Loucy (cell line): ENCODE data around the gene DOCK8.

Experiments used
- EZH2phosphoT487 ChIP-seq: fragments of 200-600 bp; IDR thresholded peaks from 2 replicates; pipeline ENCODE4 v1.6.1; 2018; ENCODE audit warnings: antibody characterized with exemption, mild to moderate bottlenecking, moderate library complexity, borderline replicate concordance
- TF ChIP-seq, protein P1 (sequence below): fragments of 200-600 bp; sonication (generic); conservative IDR thresholded peaks from 2 replicates; pipeline ENCODE4 v1.5.1; 2014; ENCODE audit warnings: mild to moderate bottlenecking, antibody characterized with exemption, low read length

DNA sequence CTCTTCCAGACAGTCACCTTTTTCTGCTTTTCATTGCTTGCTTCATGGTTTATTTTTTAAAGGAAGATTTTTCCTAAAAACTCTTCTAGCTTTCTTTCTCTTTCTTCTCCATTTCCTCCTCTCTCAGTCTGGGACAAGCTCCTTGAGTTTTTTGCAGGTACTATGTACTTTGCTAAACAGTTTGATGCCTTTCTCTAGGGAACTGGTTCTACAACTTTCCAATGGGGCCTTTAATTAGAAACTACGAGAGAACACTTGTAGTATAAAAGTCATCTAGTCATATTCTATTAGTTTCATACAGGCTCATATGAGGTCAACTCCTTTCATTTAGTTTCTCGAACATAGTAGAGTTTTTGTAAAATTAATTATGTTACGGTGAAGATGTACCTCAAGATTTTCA, 189.6 kb downstream of the DOCK8 start:
- TF ChIP-seq, protein P1, sequence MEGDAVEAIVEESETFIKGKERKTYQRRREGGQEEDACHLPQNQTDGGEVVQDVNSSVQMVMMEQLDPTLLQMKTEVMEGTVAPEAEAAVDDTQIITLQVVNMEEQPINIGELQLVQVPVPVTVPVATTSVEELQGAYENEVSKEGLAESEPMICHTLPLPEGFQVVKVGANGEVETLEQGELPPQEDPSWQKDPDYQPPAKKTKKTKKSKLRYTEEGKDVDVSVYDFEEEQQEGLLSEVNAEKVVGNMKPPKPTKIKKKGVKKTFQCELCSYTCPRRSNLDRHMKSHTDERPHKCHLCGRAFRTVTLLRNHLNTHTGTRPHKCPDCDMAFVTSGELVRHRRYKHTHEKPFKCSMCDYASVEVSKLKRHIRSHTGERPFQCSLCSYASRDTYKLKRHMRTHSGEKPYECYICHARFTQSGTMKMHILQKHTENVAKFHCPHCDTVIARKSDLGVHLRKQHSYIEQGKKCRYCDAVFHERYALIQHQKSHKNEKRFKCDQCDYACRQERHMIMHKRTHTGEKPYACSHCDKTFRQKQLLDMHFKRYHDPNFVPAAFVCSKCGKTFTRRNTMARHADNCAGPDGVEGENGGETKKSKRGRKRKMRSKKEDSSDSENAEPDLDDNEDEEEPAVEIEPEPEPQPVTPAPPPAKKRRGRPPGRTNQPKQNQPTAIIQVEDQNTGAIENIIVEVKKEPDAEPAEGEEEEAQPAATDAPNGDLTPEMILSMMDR = no peak
- TF ChIP-seq EZH2phosphoT487 = no peak
